Stimulated activated memory B cell treated with anti-CD40 and anti-IgM and Interleukin-4, amounts not matched to agents 10 μg/mL and 1 μg/mL and 100 μg/mL, for 72 hours (primary cell): ENCODE results near the gene ODAPH.
"Not testable (repeated sequence)": the region's sequence is repeated elsewhere in the genome, so short reads cannot be mapped to it uniquely, and the experiment has no call there.

Experiments used
- ATAC-seq: fragments of 150-1000 bp; cut with Tn5 transposase; 2 replicates; pipeline ENCODE4 v1.10.0; 2021
- H3K27ac Mint-ChIP-seq: one replicate; pipeline ENCODE4 v1.8.0; 2022; ENCODE audit warnings: mild to moderate bottlenecking, mixed read lengths
- H3K27me3 Mint-ChIP-seq: one replicate; pipeline ENCODE4 v1.8.0; 2022; ENCODE audit warnings: mixed read lengths
- H3K36me3 Mint-ChIP-seq: one replicate; pipeline ENCODE4 v1.8.0; 2022; ENCODE audit warnings: mixed read lengths
- H3K4me1 Mint-ChIP-seq: one replicate; pipeline ENCODE4 v1.8.0; 2022; ENCODE audit warnings: mixed read lengths
- H3K4me3 Mint-ChIP-seq: one replicate; pipeline ENCODE4 v1.8.0; 2022; ENCODE audit warnings: mild to moderate bottlenecking, moderate library complexity, mixed read lengths
- H3K9me3 Mint-ChIP-seq: one replicate; pipeline ENCODE4 v1.8.0; 2022; ENCODE audit warnings: mixed read lengths

ODAPH gene

DNA sequence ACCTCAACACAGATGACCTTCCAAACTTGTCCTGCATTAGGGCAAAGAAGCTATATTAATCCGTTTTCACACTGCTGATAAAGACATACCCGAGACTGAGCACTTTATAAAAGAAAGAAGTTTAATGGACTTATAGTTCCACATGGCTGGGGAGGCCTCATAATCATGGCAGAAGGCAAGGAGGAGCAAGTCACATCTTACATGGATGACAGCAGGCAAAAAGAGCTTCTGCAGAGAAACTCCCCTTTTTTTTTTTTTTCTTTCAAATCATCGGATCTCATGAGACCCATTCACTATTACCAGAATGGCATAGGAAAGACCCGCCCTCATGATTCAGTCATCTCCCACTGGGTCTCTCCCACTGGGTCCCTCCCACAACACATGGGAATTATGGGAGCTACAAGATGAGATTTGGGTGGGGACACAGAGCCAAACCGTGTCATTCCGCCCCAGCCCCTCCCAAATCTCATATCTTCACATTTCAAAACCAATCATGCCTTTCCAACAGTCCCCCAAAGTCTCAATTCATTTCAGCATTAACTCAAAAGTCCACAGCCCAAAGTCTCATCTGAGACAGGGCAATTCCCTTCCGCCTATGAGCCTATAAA is 24.2 kb upstream of the ODAPH start:
- not testable (repeated sequence) for H3K27me3 Mint-ChIP-seq, H3K4me3 Mint-ChIP-seq, H3K4me1 Mint-ChIP-seq, H3K27ac Mint-ChIP-seq, ATAC-seq
- peaks cover 13% of the 10 kb centered on the region for H3K9me3 Mint-ChIP-seq
- peaks cover 41% of the 10 kb centered on the region for H3K36me3 Mint-ChIP-seq

- H3K27ac Mint-ChIP-seq, H3K4me3 Mint-ChIP-seq, ATAC-seq, H3K27me3 Mint-ChIP-seq, H3K4me1 Mint-ChIP-seq: not testable (repeated sequence)
- peaks cover 41% of the 10 kb centered on the region for H3K36me3 Mint-ChIP-seq
- H3K9me3 Mint-ChIP-seq, result peaks cover 13% of the 10 kb centered on the region
Observed at GRCh38 chr4:75533339-75533887, 22.5 kb upstream of the ODAPH start.

- H3K4me3 Mint-ChIP-seq, H3K4me1 Mint-ChIP-seq, ATAC-seq, H3K27me3 Mint-ChIP-seq, H3K27ac Mint-ChIP-seq: not testable (repeated sequence)
- Mint-ChIP-seq H3K9me3 (peaks cover 13% of the 10 kb centered on the region), H3K36me3 (peaks cover 45% of the 10 kb centered on the region)
Observed at GRCh38 chr4:75533926-75534325, 21.9 kb upstream of the ODAPH start.

DNA sequence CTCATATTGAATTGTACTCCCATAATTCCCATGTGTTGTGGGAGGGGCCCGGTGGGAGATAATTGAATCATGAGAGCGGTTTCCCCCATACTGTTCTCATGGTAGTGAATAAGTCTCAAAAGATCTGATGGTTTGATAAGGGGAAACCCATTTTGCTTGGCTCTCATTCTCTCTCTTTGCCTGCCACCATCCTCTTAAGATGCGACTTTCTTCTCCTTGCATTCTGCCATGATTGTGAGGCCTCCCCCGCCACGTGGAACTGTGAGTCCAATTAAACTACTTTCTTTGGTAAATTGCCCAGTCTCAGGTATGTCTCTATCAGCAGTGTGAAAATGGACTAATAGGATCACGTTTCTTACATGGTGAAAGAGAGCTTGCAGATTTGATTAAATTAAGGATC is 18.6 kb upstream of the ODAPH start:
- H3K27me3 Mint-ChIP-seq, result not testable (repeated sequence)

GRCh38 chr4:75542824-75543223 is 13.0 kb upstream of the ODAPH start:
- Mint-ChIP-seq H3K27ac (no peak overlapping the region), H3K27me3 (no peaks in the 10 kb centered on the region), H3K4me1 (no peaks in the 10 kb centered on the region), H3K36me3 (peaks cover 24% of the 10 kb centered on the region), H3K9me3 (no peaks in the 10 kb centered on the region), H3K4me3 (no peak overlapping the region)
- ATAC-seq, result no peak

More for the DNA sequence above, 18.6 kb upstream of the ODAPH start:
- H3K36me3 Mint-ChIP-seq, result peaks cover 38% of the 10 kb centered on the region
- H3K9me3 Mint-ChIP-seq, H3K4me3 Mint-ChIP-seq, H3K4me1 Mint-ChIP-seq, ATAC-seq, H3K27ac Mint-ChIP-seq: not testable (repeated sequence)

DNA sequence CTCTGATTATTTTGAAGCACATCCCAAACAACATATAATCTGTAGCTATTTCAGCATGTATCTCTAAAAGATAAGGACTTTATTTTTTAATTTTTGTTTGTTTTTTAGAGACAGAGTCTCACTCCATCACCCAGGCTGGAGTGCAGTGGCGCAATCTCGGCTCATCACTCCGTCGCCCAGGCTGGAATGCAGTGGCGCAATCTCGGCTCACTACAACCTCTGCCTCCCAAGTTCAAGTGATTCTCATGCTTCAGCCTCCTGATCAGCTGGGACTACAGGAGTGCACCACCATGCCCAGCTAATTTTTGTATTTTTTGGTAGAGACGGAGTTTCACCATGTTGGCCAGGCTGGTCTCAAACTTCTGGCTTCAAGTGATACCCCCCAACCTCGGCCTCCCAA is 11.6 kb upstream of the ODAPH start:
- peaks cover 15% of the 10 kb centered on the region for H3K36me3 Mint-ChIP-seq
- not testable (repeated sequence) for H3K9me3 Mint-ChIP-seq, H3K4me3 Mint-ChIP-seq, H3K27ac Mint-ChIP-seq, H3K4me1 Mint-ChIP-seq, H3K27me3 Mint-ChIP-seq, ATAC-seq

- Mint-ChIP-seq H3K27ac (no peak overlapping the region), H3K4me1 (no peaks in the 10 kb centered on the region), H3K27me3 (no peaks in the 10 kb centered on the region), H3K36me3 (peaks cover 11% of the 10 kb centered on the region), H3K4me3 (no peak overlapping the region), H3K9me3 (no peaks in the 10 kb centered on the region)
- no peak for ATAC-seq
Observed at GRCh38 chr4:75544870-75545269, 11.0 kb upstream of the ODAPH start.

DNA sequence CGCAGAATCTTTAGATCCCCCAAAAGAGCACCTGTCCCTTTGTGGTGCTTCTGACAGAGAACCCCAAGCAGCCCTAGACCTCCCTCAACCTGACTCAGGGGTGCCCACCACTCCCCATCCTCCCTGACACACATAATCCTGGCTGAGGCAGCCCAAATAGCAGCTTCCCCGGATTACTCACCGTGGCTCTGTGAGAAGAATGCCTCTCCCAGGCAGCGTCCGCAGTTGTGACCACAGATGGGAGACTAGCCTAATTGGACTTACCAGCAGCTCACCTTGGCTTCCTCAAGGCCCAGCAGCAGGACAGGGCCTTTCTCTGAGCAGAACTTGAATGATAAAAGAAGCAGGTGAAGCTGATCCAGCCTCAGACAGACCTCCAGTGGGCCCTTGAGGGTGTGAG is 10.3 kb upstream of the ODAPH start:
- no peaks in the 10 kb centered on the region for H3K9me3 Mint-ChIP-seq
- H3K27ac Mint-ChIP-seq, result no peak overlapping the region
- H3K27me3 Mint-ChIP-seq, result no peaks in the 10 kb centered on the region
- no peak overlapping the region for H3K4me3 Mint-ChIP-seq
- ATAC-seq, result no peak
- H3K4me1 Mint-ChIP-seq, result no peaks in the 10 kb centered on the region
- peaks cover 7% of the 10 kb centered on the region for H3K36me3 Mint-ChIP-seq

- Mint-ChIP-seq H3K27me3 (no peaks in the 10 kb centered on the region), H3K27ac (no peak overlapping the region), H3K36me3 (no peaks in the 10 kb centered on the region), H3K4me3 (no peak overlapping the region), H3K9me3 (no peaks in the 10 kb centered on the region), H3K4me1 (no peaks in the 10 kb centered on the region)
- no peak for ATAC-seq
Observed at GRCh38 chr4:75547647-75548387, 8.0 kb upstream of the ODAPH start.

DNA sequence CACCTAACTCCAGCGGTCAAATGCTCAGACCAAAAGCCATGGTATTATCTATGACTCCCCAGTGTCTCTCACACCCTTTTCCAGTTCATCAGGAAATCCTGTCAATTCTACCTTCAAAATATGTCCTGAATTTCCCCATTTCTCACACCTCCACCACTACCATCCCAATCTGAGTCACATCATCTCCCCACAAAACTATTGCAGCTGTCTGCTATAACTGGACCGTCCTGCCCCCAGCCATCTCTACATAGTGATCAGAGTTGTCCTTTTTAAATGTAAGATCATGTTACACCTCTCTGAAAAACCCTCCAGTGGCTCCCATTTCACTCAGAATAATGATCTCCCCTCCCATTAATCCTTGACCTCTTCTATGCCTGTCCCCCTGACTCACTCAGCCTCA is 6.8 kb upstream of the ODAPH start:
- Mint-ChIP-seq H3K36me3 (no peaks in the 10 kb centered on the region), H3K4me3 (no peak overlapping the region), H3K27me3 (no peaks in the 10 kb centered on the region), H3K9me3 (no peaks in the 10 kb centered on the region), H3K4me1 (no peaks in the 10 kb centered on the region), H3K27ac (no peak overlapping the region)
- no peak for ATAC-seq

DNA sequence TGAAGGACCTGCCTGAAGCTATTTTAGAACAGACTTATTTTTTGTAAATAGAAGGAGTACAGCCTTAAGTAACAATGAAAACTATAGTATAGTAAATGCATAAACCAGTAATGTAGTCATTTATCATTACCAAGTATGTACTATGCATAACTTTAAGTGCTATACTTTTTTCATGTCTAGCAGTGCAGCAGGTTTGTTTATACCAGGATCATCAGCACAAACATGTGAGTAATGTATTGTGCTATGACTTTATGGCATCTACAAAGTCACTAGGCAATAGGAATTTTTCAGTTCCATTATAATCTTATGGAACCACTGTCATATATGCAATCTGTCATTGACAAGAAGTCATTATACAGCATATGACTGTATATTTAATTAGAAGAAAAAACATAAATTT is 3.4 kb upstream of the ODAPH start:
- Mint-ChIP-seq H3K4me3 (no peak overlapping the region), H3K4me1 (peaks cover 2% of the 10 kb centered on the region), H3K27ac (no peak overlapping the region), H3K36me3 (no peaks in the 10 kb centered on the region), H3K9me3 (no peaks in the 10 kb centered on the region), H3K27me3 (peaks cover 3% of the 10 kb centered on the region)
- ATAC-seq, result no peak

GRCh38 chr4:75557696-75558095 is 1.8 kb downstream of the ODAPH start:
- H3K36me3 Mint-ChIP-seq, result no peaks in the 10 kb centered on the region
- H3K9me3 Mint-ChIP-seq, result no peaks in the 10 kb centered on the region
- peak overlapping the region; percentile 59 for H3K27ac Mint-ChIP-seq
- peaks cover 9% of the 10 kb centered on the region for H3K4me1 Mint-ChIP-seq
- ATAC-seq, result peak; percentile 74
- H3K27me3 Mint-ChIP-seq, result peaks cover 9% of the 10 kb centered on the region
- peak overlapping the region; percentile 45 for H3K4me3 Mint-ChIP-seq

- no peaks in the 10 kb centered on the region for H3K36me3 Mint-ChIP-seq
Observed at GRCh38 chr4:75561789-75562188, 5.9 kb downstream of the ODAPH start.

DNA sequence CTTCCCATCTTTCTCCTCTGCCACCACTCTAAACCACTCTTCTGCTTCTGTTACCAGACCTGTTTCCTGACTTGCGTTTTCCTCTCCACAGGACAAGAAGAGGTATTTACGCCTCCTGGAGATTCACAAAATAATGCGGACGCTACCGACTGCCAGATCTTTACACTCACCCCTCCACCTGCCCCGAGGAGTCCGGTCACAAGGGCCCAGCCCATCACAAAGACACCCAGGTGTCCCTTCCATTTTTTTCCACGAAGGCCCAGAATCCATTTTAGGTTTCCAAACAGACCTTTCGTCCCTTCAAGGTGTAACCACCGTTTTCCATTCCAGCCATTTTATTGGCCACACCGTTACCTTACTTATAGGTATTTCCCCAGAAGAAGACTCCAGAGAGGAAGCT is 8.2 kb downstream of the ODAPH start:
- no peaks in the 10 kb centered on the region for H3K36me3 Mint-ChIP-seq
- H3K4me1 Mint-ChIP-seq, result peaks cover 8% of the 10 kb centered on the region

More at GRCh38 chr4:75561789-75562188, 5.9 kb downstream of the ODAPH start:
- Mint-ChIP-seq H3K9me3 (no peaks in the 10 kb centered on the region), H3K4me1 (peaks cover 9% of the 10 kb centered on the region), H3K27me3 (peaks cover 20% of the 10 kb centered on the region), H3K4me3 (no peak overlapping the region), H3K27ac (no peak overlapping the region)
- ATAC-seq, result no peak

DNA sequence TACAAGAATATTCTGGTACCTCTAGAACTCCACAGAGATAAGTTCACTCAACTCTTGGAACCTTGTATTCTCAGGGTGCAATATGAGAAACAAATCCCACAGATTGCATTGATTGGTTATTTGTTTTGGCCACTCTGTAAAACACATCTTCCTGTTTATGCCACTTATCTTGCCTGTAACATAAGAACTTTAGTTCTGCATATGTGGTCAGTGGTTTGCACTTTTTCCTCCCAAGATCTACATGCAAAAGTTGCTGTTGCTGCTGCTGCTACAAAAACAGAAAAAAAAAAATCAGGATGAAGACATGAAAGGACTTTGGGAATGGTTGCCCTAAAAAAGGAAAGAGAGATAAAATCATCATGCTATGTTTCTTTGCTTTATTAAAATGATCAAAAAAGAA is 9.6 kb downstream of the ODAPH start:
- Mint-ChIP-seq H3K27me3 (peaks cover 11% of the 10 kb centered on the region), H3K4me1 (peaks cover 8% of the 10 kb centered on the region), H3K36me3 (no peaks in the 10 kb centered on the region), H3K9me3 (no peaks in the 10 kb centered on the region), H3K27ac (no peak overlapping the region), H3K4me3 (no peak overlapping the region)
- ATAC-seq, result no peak

More for the DNA sequence above, 8.2 kb downstream of the ODAPH start:
- no peak overlapping the region for H3K27ac Mint-ChIP-seq
- H3K27me3 Mint-ChIP-seq, result peaks cover 11% of the 10 kb centered on the region
- no peak for ATAC-seq
- H3K4me3 Mint-ChIP-seq, result no peak overlapping the region
- H3K9me3 Mint-ChIP-seq, result no peaks in the 10 kb centered on the region

- H3K4me1 Mint-ChIP-seq, result peaks cover 8% of the 10 kb centered on the region
- H3K36me3 Mint-ChIP-seq, result no peaks in the 10 kb centered on the region
- no peak overlapping the region for H3K4me3 Mint-ChIP-seq
Observed at GRCh38 chr4:75566911-75567310, 11.0 kb downstream of the ODAPH start.

More at GRCh38 chr4:75566911-75567310, 11.0 kb downstream of the ODAPH start:
- Mint-ChIP-seq H3K9me3 (no peaks in the 10 kb centered on the region), H3K27ac (no peak overlapping the region), H3K27me3 (peaks cover 11% of the 10 kb centered on the region)
- no peak for ATAC-seq
